Activated CD8-positive, alpha-beta T cell treated with anti-CD3 and anti-CD28 coated beads for 36 hours (primary cell): ENCODE data around the gene DNAJC8. TPM values are rescaled to one million over a fixed set of nuclear protein-coding genes. Genes with fewer than 3 reads are reported as not detected.
A peak's percentile ranks its signal among the peaks of the same experiment; 100 is the strongest.

Experiments
- ATAC-seq: fragments of 200-7000 bp; cut with Tn5 transposase; one replicate; pipeline ENCODE4 v1.10.0; 2021; ENCODE audit warnings: mild to moderate bottlenecking, moderate library complexity
- CTCF ChIA-PET: fragments of 350-600 bp; sonication (Branson Sonifier 250); formaldehyde crosslinking; loops from one replicate; lab custom pipeline; 2021; ENCODE audit warnings: antibody characterized with exemption; lab: Charles Lee
- POLR2A ChIA-PET: fragments of 350-600 bp; sonication (Branson Sonifier 250); formaldehyde crosslinking; loops from one replicate; lab custom pipeline; 2021; ENCODE audit warnings: antibody characterized with exemption; lab: Charles Lee
- DNase-seq: peaks from one replicate; pipeline ENCODE4 v3.0.0-alpha.2; 2020
- H3K27ac Mint-ChIP-seq: one replicate; pipeline ENCODE4 v1.8.0; 2021; ENCODE audit warnings: mild to moderate bottlenecking, mixed read lengths
- H3K27me3 Mint-ChIP-seq: one replicate; pipeline ENCODE4 v1.8.0; 2021; ENCODE audit warnings: mixed read lengths
- H3K36me3 Mint-ChIP-seq: one replicate; pipeline ENCODE4 v1.8.0; 2021; ENCODE audit warnings: low read depth, mixed read lengths
- H3K4me1 Mint-ChIP-seq: one replicate; pipeline ENCODE4 v1.8.0; 2021; ENCODE audit warnings: low read depth, mixed read lengths
- H3K4me3 Mint-ChIP-seq: one replicate; pipeline ENCODE4 v1.8.0; 2021; ENCODE audit warnings: mild to moderate bottlenecking, moderate library complexity, mixed read lengths
- H3K9me3 Mint-ChIP-seq: one replicate; pipeline ENCODE4 v1.8.0; 2021; ENCODE audit warnings: mixed read lengths
- intact Hi-C: fragments of 100-400 bp; cut with micrococcal nuclease; formaldehyde crosslinking; loops from one replicate; pipeline ENCODE4 v1.10.0; 2022
- total RNA-seq, 2 experiments: library from RNA; stranded (reverse); gene quantifications; one replicate each; pipeline ENCODE4 v1.2.3, GENCODE V29; 2021
- TF ChIP-seq, protein P1 (sequence below): fragments of 200-600 bp; IDR thresholded peaks from one replicate; pipeline ENCODE4 v1.8.0; 2022; ENCODE audit warnings: antibody characterized with exemption, mild to moderate bottlenecking

The DNAJC8 gene
- total RNA-seq, 2 experiments from 2014 or later: 103 to 105 TPM

GRCh38 chr1:28195780-28196179 is 37.0 kb downstream of the DNAJC8 start:
- Mint-ChIP-seq H3K4me3 (no peak overlapping the region), H3K27ac (no peak overlapping the region), H3K27me3 (no peaks in the 10 kb centered on the region), H3K36me3 (peaks cover 46% of the 10 kb centered on the region), H3K9me3 (peaks cover 11% of the 10 kb centered on the region), H3K4me1 (peaks cover 37% of the 10 kb centered on the region)
- POLR2A ChIA-PET: interaction anchor here (0.7 to 2.2 kb wide), 5 partner anchors 9 to 107 kb away, joined by 3 to 6 read pairs (median 6); partner anchors contain the start of gene EYA3
- TF ChIP-seq, protein P1, sequence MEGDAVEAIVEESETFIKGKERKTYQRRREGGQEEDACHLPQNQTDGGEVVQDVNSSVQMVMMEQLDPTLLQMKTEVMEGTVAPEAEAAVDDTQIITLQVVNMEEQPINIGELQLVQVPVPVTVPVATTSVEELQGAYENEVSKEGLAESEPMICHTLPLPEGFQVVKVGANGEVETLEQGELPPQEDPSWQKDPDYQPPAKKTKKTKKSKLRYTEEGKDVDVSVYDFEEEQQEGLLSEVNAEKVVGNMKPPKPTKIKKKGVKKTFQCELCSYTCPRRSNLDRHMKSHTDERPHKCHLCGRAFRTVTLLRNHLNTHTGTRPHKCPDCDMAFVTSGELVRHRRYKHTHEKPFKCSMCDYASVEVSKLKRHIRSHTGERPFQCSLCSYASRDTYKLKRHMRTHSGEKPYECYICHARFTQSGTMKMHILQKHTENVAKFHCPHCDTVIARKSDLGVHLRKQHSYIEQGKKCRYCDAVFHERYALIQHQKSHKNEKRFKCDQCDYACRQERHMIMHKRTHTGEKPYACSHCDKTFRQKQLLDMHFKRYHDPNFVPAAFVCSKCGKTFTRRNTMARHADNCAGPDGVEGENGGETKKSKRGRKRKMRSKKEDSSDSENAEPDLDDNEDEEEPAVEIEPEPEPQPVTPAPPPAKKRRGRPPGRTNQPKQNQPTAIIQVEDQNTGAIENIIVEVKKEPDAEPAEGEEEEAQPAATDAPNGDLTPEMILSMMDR: no peak
- CTCF ChIA-PET: interaction anchor here (0.7 to 1.7 kb wide), 4 partner anchors 23 to 209 kb away, joined by 3 to 6 read pairs (median 4); no protein-coding TSS in a partner anchor
- DNase-seq: no peak
- no peak for ATAC-seq
- intact Hi-C loops: no loop called here

DNA sequence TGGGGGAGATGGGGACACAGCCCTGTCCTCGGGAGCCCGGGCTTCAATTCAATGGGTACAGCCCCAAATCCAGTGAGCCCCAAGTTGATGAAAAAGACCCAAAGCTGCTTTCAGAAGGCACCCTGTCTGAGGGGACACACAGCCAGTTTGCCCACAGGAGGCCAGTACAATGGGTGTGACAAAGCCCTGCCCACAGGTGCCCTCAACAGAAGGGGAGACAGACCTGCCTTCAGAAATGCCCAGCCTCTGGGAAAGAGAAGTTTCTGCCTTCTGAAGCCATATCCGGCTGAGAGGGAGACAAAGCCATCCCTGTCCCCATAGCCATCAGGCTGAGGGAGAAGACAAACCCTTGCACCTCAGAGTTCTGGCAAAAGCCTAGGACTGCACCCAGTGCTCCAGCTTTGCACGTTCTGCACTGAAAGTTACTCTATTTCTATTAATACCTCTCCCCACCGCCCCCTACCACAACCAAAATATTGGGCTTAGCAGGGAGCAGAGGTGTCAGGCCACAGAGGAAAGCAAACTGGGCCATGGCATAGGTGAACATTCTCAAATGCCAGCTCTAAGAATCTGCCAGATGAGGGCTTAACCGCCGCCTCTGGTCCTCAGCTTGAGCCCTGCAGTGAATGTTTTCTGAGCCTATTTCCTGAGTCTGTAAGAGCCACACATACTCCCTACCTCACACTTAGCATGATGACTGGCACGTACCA is 38.3 kb downstream of the DNAJC8 start:
- H3K36me3 Mint-ChIP-seq: peaks cover 35% of the 10 kb centered on the region
- CTCF ChIA-PET: interaction anchor here (1.0 kb wide), 2 partner anchors 11 to 103 kb away, joined by 3 read pairs; no protein-coding TSS in a partner anchor
- TF ChIP-seq, protein P1: no peak
- peaks cover 26% of the 10 kb centered on the region for H3K4me1 Mint-ChIP-seq
- H3K9me3 Mint-ChIP-seq: peaks cover 11% of the 10 kb centered on the region
- no peaks in the 10 kb centered on the region for H3K27me3 Mint-ChIP-seq
- ATAC-seq: no peak
- intact Hi-C loops: no loop called here
- H3K4me3 Mint-ChIP-seq: no peak overlapping the region
- no peak overlapping the region for H3K27ac Mint-ChIP-seq
- DNase-seq: no peak
- POLR2A ChIA-PET: interaction anchor here (1.0 to 1.1 kb wide), 2 partner anchors 43 to 106 kb away, joined by 3 read pairs; partner anchors contain the start of gene EYA3

GRCh38 chr1:28193701-28194161 is 39.1 kb downstream of the DNAJC8 start:
- peaks cover 4% of the 10 kb centered on the region for H3K9me3 Mint-ChIP-seq
- H3K27me3 Mint-ChIP-seq: no peaks in the 10 kb centered on the region
- peaks cover 28% of the 10 kb centered on the region for H3K36me3 Mint-ChIP-seq
- no peak overlapping the region for H3K27ac Mint-ChIP-seq
- DNase-seq (no peak), ATAC-seq (peak; percentile 20)
- TF ChIP-seq, protein P1: no peak
- ChIA-PET POLR2A (interaction anchor here (0.5 to 1.0 kb wide), 2 partner anchors 42 to 220 kb away, joined by 3 to 4 read pairs; no protein-coding TSS in a partner anchor), CTCF (interaction anchor here (1.0 kb wide), 1 partner anchor 102 kb away, joined by 3 read pairs; no protein-coding TSS in a partner anchor)
- intact Hi-C loops: no loop called here
- peaks cover 18% of the 10 kb centered on the region for H3K4me1 Mint-ChIP-seq
- no peak overlapping the region for H3K4me3 Mint-ChIP-seq

- intact Hi-C loops: no loop called here
- CTCF ChIA-PET: no interaction called here
- Mint-ChIP-seq H3K9me3 (no peaks in the 10 kb centered on the region), H3K36me3 (peaks cover 5% of the 10 kb centered on the region), H3K4me3 (no peak overlapping the region), H3K4me1 (no peaks in the 10 kb centered on the region), H3K27me3 (no peaks in the 10 kb centered on the region), H3K27ac (no peak overlapping the region)
- POLR2A ChIA-PET: no interaction called here
- TF ChIP-seq, protein P1: no peak
- ATAC-seq (no peak), DNase-seq (no peak)
Observed at GRCh38 chr1:28190996-28191645, 41.7 kb downstream of the DNAJC8 start.
